Activated CD8-positive, alpha-beta memory T cell treated with anti-CD3 and anti-CD28 coated beads, Interleukin-2, amount 50 U/mL, for 48 hours (primary cell): ENCODE data around the gene NECAB2.

Experiments used
- DNase-seq: peaks from one replicate; pipeline ENCODE4 v3.0.0-alpha.2; 2020

Gene NECAB2

DNA sequence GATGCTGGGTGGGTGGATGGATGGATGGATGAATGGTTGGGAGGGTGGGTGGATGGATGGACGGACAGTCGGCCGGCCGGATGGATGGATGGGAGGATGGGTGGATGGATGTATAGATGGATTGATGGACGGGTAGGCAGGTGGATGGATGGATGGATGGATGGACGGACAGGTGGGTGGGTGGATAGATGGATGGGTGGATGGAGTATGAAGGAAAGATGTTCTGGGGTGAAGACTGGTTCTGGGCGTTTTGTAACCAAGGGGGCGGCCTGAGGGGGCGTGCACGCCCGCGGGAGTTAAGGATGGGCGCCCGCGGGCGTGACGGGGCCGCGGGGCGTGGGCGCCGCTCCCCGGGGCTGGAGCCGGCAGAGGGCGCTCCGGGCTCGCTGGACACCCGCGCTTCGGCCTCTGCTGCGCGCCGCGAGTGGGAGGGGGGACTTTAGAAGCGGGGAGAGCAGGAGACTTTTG lies at the start of gene NECAB2:
NECAB2 (plus strand) TSS at position 407 of the 468 bp plus-strand sequence. CDS start 405 bp downstream, outside the sequence.
- DNase-seq: peak; percentile 77

DNA sequence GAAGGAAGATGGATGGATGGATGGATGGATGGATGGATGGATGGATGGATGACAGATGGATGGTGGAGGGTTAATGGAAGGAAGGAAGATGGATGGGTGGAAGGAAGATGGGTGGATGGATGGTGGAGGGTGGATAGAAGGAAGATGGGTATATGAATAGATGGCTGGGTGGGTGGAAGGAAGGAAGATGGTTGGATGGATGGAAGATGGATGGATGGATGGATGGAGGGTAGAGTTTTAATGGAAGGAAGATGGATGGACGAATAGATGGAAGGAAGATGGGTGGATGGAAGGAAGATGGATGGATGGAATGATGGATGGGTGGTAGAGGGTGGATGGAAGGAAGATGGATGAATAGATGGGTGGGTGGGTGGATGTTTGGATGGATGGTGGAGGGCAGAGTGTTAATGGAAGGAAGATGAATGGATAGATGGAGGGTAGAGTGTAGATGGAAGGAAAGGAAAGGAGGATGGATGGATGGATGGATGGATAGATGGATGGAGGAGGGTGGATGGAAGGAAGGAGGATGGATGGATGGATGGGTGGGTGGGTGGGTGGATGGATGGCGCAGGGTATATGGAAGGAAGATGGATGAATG lies 47.1 kb upstream of the NECAB2 start:
- no peak for DNase-seq

GRCh38 chr16:83923581-83924365 lies 44.3 kb upstream of the NECAB2 start:
- DNase-seq: no peak

DNA sequence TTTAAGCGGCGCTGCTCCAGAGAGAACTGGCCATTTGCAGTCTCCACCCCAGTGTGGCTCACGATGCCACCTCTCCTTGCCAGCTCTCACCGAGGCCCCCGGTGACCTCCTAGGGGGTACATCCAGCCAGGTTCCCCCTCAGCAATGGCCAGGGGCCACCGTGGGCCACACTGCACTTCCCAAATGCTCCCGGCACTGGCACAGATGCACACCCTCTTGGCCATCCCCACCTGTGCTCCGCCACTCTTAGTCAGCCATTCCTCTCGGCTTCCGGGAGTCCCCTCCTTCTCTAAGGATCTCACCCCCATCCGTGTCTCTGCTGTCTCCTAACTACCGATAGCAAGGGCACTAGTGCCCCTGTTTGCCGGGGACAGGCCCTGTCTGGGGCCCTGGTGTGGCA lies 43.4 kb upstream of the NECAB2 start:
- no peak for DNase-seq

- no peak for DNase-seq
Measured at GRCh38 chr16:83925095-83925905, 42.7 kb upstream of the NECAB2 start.

GRCh38 chr16:83925957-83926725 lies 41.9 kb upstream of the NECAB2 start:
- no peak for DNase-seq

DNA sequence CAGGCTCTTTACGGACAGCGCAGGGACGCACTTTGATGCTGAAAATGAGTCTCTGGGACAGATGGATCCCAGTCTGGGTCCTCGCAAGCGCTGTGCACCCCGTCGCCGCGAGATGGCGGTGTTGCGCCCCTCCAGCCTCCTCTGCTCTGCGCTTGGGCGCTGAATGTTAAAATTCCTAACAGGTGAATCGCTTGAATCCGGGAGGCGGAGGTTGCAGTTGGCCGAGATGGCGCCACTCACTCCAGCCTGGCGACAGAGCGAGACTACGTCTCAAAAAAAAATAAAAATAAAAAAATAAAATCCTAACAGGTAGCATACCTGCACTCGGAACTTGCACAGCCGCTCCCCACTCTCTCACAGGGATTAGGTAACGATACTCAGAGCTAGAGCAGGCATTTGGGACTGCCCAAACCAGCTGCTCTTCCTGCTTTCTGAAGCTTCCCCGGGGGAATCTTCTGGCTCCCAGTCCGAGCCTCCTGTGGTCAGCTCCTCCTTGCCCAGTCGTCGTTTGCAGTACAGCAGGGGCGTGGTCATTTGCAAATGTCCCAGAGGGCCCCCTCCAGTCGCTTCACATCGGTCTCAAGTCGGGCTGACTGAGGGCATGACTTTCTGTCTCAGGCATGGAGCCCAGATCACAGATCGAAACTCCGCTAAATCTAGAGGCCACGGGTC lies 41.2 kb upstream of the NECAB2 start:
- peak; percentile 90 for DNase-seq

GRCh38 chr16:83928341-83929055 lies 39.5 kb upstream of the NECAB2 start:
- no peak for DNase-seq

DNA sequence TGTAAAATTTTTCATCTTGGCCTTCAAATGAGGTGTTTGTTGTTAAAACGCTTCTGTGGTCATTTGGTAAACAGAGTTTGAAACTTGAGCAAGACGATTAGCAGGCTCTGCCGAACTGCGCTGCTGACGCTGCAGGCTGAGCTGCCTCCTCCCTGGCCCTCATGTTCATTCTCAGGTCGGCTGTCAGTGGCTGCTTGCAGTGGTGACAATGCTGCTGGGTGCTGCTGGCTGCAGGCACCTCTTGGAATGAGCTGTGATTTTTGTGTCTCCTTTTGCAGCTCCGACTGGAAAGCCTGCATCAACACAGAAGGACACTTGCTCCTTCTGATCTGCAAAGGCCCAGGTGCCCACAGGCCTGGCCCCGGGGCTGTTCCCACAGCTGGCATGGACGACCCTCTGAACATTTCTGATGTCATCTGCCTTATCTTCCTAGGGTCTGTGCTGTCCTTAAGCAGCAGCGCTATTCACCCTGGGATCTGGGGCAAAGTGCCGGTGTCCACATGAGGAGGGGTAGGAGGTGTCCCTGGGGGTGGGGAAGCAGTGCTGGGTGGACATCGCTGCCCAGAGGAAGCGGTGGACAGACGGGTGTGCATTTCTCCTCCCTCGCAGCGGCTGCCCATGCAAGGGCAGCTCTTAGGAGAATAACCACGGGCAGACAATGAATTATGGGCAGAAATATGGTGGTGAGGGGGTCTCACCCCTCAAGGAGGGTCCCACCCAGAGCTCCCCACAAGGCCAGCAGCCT lies 38.1 kb upstream of the NECAB2 start:
- no peak for DNase-seq

DNA sequence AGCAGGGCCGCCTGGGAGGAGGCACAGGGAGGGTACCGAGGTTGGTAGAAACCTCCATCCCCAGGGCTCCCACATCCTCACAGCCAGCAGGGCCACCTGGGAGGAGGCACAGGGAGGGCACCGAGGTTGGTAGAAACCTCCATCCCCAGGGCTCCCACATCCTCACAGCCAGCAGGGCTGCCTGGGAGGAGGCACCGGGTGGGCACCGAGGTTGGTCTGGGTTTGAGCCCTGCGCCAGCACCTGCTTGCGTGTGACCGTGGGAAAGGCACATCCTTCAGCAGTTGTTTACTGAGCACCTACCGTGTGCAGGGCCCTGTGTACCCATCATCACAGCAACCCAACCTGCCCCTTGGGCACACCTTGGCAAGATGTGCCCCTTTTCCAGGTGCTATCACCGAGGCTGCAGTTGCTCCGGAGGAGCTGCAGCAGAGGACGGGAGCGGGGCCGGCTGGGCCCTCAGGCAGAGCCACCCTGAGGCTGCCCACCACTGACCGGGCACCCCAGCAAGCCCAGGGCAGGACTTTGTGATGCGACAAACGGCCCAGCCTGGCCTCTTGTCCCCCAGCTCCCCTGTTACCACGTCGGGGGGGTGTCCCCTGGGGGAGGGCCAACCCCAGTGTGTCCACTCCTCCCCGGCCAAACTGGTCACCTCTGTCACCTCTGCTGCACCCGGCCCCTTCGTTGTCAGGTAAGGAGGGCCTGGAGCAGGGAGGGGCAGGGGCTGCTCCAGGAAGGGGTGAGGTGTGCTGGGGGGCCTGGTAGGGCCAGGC lies 37.1 kb upstream of the NECAB2 start:
- DNase-seq: no peak

GRCh38 chr16:83931556-83931955 lies 36.5 kb upstream of the NECAB2 start:
- no peak for DNase-seq

- no peak for DNase-seq
Measured at GRCh38 chr16:83932304-83932703, 35.7 kb upstream of the NECAB2 start.

GRCh38 chr16:83932955-83933673 lies 34.9 kb upstream of the NECAB2 start:
- no peak for DNase-seq

- DNase-seq: no peak
Measured at GRCh38 chr16:83933885-83934683, 34.0 kb upstream of the NECAB2 start.

DNA sequence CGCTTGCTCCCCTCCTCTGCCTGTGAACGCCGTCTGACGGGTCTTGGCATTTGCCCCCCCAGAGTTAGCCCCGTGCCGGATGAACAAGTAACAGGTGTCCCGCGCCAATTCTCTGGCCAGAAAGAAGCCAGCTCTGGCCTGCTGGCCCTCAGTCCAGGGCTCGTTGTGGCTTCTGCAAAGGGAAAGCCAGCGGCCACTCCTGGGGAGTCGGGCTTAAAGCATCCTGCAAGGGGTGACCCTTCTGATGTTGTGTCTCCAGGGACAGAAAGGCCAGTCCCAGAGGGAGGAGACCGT lies 33.4 kb upstream of the NECAB2 start:
- no peak for DNase-seq

- no peak for DNase-seq
Measured at GRCh38 chr16:83935005-83935857, 32.8 kb upstream of the NECAB2 start.

GRCh38 chr16:83935858-83936255 lies 32.2 kb upstream of the NECAB2 start:
- DNase-seq: no peak
